ENCODE data around the gene RAPGEF2. TPM values are rescaled to one million over a fixed set of nuclear protein-coding genes. Genes with fewer than 3 reads are reported as not detected.
A peak's percentile ranks its signal among the peaks of the same experiment; 100 is the strongest.
"Not testable (repeated sequence)": the region's sequence is repeated elsewhere in the genome, so short reads cannot be mapped to it uniquely, and the experiment has no call there.

Gene RAPGEF2
- total and polyA plus RNA-seq, 9 donors, result 16.9 to 33.6 (median 22.7) TPM

DNA sequence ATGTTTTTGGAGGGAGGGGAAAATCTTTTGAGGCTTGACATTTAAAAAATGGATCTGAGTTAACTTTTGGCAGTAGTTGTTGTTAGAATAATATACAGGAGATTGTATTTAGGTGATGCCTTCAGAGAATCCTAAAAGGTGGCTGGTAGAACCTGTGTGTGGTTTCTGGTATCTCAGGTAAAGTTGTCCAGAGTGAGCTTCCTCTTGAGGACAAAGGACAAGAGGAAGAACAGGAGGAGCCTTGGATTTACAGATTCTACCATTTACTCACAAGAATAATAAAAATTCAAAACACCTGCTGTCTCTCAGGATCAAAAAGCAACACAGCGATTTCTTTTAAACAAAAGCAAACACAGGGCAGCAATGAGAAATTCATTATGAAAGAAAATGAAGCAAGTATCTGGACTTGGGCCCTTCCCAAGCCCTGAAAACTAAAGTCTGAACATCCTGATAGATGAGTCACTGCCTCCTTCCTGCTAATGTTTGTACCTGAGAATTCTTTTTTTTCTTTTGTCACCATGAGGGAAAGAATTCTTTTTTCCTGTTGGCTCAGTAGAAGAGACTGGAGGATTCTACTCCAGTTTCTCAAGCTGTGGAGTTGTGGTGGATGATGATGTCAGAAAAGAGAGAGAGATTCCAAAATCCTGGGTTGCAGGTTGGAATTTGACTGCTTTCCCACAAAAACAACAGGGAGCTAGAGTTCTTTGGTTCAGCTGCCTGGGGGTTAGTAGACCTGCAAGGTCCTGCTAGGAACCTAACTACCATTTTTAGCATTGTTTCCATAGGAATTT lies 31.5 kb upstream of the RAPGEF2 start:
- H3K4me3 ChIP-seq (ENCODE audit: low read length), result no peak overlapping the region
- WGBS (ENCODE audit: insufficient coverage), result no CpG with 5 or more reads among the region's 1 CpG
- DNase-seq, result no peak
- no peak overlapping the region for H3K27ac ChIP-seq (ENCODE audit: low read length)
- H3K4me1 ChIP-seq (ENCODE audit: control insufficient read depth, insufficient read depth, low read length), result no peaks in the 10 kb centered on the region
- H3K27me3 ChIP-seq (ENCODE audit: control insufficient read depth, insufficient read depth, low read length), result no peaks in the 10 kb centered on the region
- no peaks in the 10 kb centered on the region for H3K36me3 ChIP-seq (ENCODE audit: control insufficient read depth, insufficient read depth, low read length)
- H3K9me3 ChIP-seq (replicated peaks; ENCODE audit: control insufficient read depth, low read depth, low read length), result no peaks in the 10 kb centered on the region

DNA sequence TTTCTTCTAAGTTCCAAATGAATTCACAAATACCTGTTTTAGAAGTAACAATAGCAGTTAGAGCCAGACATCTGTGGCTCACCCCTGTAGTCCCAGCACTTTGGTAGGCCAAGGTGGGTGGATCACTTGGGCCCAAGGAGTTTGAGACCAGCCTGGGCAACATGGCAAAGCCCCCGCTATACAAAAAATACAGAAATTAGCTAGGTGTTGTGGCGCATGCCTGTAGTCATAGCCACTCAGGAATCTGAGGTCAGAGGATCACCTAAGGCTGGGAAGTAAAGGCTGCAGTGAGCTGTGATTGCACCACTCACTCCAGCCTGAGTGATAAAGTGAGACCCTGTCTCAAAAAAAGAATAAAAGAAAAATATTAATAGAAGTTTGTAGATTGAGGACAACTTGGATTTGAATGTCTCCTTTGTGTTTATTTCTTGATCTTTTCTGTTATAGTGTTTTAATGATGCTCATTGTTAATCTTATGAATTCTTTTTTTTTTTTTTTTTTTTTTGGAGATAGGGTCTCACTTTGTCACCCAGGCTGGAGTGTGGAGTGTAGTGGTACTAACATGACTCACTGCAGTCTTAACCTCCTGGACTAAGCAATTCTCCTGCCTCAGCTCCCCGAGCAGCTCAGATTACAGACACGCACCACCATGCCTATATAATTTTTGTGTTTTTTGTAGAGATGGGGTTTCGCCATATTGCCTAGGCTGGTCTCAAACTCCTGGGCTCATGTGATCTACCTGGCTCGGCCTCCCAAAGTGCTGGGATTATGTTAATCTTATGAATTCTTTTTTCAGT lies 30.7 kb upstream of the RAPGEF2 start:
- no peaks in the 10 kb centered on the region for H3K27me3 ChIP-seq (ENCODE audit: control insufficient read depth, insufficient read depth, low read length)
- no peaks in the 10 kb centered on the region for H3K9me3 ChIP-seq (replicated peaks; ENCODE audit: control insufficient read depth, low read depth, low read length)
- H3K27ac ChIP-seq (ENCODE audit: low read length), result no peak overlapping the region
- H3K4me3 ChIP-seq (ENCODE audit: low read length), result no peak overlapping the region
- WGBS (ENCODE audit: insufficient coverage), result 100% methylated on average over 1 of the region's 6 CpGs
- no peaks in the 10 kb centered on the region for H3K4me1 ChIP-seq (ENCODE audit: control insufficient read depth, insufficient read depth, low read length)
- H3K36me3 ChIP-seq (ENCODE audit: control insufficient read depth, insufficient read depth, low read length), result no peaks in the 10 kb centered on the region
- no peak for DNase-seq

DNA sequence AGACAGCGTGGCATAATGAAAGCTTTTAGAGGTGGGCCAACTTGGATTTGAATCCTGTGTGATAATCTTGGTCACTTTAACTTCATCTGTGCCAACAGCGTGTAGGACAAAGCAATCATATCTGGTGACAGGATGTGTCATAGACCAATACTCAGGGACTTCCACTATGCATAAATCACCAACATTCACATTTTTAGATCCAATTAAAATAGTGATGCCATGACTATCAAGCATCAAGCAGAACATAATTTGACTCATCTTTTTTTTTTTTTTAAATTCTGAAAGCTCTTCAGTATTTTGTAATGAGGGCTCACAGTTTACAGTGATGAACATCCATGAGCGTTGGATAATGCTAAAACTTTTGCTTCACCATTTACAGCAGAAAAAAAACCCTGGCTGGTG lies 27.3 kb upstream of the RAPGEF2 start:
- H3K27me3 ChIP-seq (ENCODE audit: control insufficient read depth, insufficient read depth, low read length), result no peaks in the 10 kb centered on the region
- H3K4me1 ChIP-seq (ENCODE audit: control insufficient read depth, insufficient read depth, low read length), result no peaks in the 10 kb centered on the region
- no peak overlapping the region for H3K27ac ChIP-seq (ENCODE audit: low read length)
- H3K36me3 ChIP-seq (ENCODE audit: control insufficient read depth, insufficient read depth, low read length), result no peaks in the 10 kb centered on the region
- no peaks in the 10 kb centered on the region for H3K9me3 ChIP-seq (replicated peaks; ENCODE audit: control insufficient read depth, low read depth, low read length)
- no peak overlapping the region for H3K4me3 ChIP-seq (ENCODE audit: low read length)
- DNase-seq, result no peak
- 63% methylated on average over 2 of the region's 3 CpGs for WGBS (ENCODE audit: insufficient coverage)

DNA sequence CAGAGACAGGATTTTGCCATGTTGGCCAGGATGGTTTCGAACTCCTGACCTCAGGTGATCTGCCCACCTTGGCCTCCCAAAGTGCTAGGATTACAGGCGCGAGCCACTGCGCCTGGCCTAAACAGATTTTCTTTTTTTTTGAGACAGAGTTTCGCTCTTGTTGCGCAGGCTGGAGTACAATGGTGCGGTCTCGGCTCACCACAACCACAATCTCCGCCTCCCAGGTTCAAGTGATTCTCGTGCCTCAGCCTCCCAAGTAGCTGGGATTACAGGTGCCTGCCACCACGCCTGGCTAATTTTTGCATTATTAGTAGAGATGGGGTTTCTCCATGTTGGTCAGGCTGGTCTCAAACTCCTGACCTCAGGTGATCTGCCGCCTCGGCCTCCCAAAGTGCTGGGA lies 25.9 kb upstream of the RAPGEF2 start:
- WGBS (ENCODE audit: insufficient coverage), result 99% methylated on average over 8 of the region's 13 CpGs
- H3K27ac ChIP-seq (ENCODE audit: low read length); H3K9me3 ChIP-seq (replicated peaks; ENCODE audit: control insufficient read depth, low read depth, low read length); DNase-seq; H3K4me1 ChIP-seq (ENCODE audit: control insufficient read depth, insufficient read depth, low read length); H3K4me3 ChIP-seq (ENCODE audit: low read length); H3K27me3 ChIP-seq (ENCODE audit: control insufficient read depth, insufficient read depth, low read length); H3K36me3 ChIP-seq (ENCODE audit: control insufficient read depth, insufficient read depth, low read length): not testable (repeated sequence)

DNA sequence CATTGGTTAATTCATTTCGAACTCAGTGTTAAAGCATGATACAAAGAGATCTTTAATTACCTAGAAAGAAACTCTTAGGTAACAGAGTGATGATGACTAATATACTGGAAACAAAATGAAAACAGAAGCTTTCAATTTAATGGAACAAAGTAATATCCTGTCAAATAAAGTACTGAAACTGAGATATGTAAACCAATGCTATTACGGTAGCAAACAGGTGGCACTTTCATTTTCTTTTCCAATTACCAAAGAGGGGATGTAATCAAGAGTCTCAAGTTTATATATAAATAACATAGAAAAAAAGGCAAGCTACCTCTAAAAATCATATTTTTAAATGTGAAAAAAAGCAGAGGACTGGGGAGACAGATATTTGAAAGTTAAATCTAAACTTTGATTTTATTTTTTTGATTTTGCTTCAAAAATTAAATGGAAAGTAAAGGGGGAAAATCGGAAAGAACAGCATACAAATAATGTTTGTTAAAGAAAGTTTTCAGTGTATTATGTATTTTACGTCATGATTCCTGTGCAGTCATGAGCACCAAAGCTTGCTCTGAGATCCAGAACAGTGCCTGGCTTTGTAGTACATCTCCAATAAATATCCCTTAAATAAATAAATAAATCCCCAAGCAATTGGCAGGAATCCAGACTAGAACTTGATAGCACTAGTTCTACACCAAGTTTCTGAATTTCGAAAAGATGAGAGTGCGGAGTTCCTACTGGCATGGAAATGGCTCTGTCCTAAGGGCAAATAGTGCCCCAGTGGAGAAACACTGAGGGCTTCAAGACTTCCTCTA lies 25.0 kb upstream of the RAPGEF2 start:
- no peaks in the 10 kb centered on the region for H3K4me1 ChIP-seq (ENCODE audit: control insufficient read depth, insufficient read depth, low read length)
- peak; percentile 25 for DNase-seq
- no CpG with 5 or more reads among the region's 6 CpGs for WGBS (ENCODE audit: insufficient coverage)
- H3K9me3 ChIP-seq (replicated peaks; ENCODE audit: control insufficient read depth, low read depth, low read length), result no peaks in the 10 kb centered on the region
- H3K36me3 ChIP-seq (ENCODE audit: control insufficient read depth, insufficient read depth, low read length), result no peaks in the 10 kb centered on the region
- no peaks in the 10 kb centered on the region for H3K27me3 ChIP-seq (ENCODE audit: control insufficient read depth, insufficient read depth, low read length)
- no peak overlapping the region for H3K4me3 ChIP-seq (ENCODE audit: low read length)
- H3K27ac ChIP-seq (ENCODE audit: low read length), result no peak overlapping the region

DNA sequence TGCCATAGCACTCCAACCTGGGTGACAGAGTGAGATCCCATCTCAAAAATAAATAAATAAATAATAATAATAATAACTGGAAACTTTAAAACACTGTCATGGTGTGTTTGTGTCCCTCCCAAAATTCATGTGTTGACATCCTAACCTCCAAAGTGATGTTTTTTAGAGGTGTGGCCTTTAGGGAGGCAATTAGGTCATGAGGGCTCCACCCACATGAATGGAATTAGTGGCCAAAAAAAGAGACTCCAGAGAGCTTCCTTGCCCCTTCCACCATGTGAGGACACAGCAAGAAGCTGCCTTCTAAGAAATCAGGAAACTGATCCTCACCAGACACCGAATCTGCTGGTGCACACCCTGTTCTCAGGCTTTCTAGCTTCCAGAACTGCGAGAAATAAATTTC lies 23.8 kb upstream of the RAPGEF2 start:
- 86% methylated on average over 2 of the region's 2 CpGs for WGBS (ENCODE audit: insufficient coverage)
- H3K27ac ChIP-seq (ENCODE audit: low read length), result no peak overlapping the region

DNA sequence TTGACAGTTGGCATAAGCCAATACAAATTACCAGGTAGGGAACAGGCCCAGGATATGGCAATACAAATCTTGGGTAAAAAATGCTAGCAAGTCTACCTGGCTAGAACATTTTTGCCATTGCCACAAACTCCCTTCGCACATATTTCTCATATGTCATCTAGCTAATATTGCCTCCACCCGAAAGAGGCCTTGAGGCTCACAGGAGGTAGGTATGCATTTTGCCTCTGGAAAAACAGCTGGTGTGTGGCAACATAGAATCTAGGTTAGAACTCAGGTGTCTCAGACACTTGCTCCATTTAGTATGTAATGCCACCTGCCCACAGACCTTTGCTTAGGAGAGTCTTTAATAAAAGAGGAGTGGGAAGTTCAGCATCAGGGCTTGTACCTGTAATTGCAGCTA lies 16.3 kb upstream of the RAPGEF2 start:
- no peaks in the 10 kb centered on the region for H3K27me3 ChIP-seq (ENCODE audit: control insufficient read depth, insufficient read depth, low read length)
- H3K4me1 ChIP-seq (ENCODE audit: control insufficient read depth, insufficient read depth, low read length), result no peaks in the 10 kb centered on the region
- no peaks in the 10 kb centered on the region for H3K9me3 ChIP-seq (replicated peaks; ENCODE audit: control insufficient read depth, low read depth, low read length)
- WGBS (ENCODE audit: insufficient coverage), result no CpG with 5 or more reads among the region's 2 CpGs
- DNase-seq, result no peak
- H3K36me3 ChIP-seq (ENCODE audit: control insufficient read depth, insufficient read depth, low read length), result no peaks in the 10 kb centered on the region
- no peak overlapping the region for H3K4me3 ChIP-seq (ENCODE audit: low read length)
- H3K27ac ChIP-seq (ENCODE audit: low read length), result no peak overlapping the region

More for the DNA sequence above, 23.8 kb upstream of the RAPGEF2 start:
- Histone ChIP-seq H3K4me1 (ENCODE audit: control insufficient read depth, insufficient read depth, low read length) (no peaks in the 10 kb centered on the region), H3K36me3 (ENCODE audit: control insufficient read depth, insufficient read depth, low read length) (no peaks in the 10 kb centered on the region), H3K27me3 (ENCODE audit: control insufficient read depth, insufficient read depth, low read length) (no peaks in the 10 kb centered on the region), H3K4me3 (ENCODE audit: low read length) (no peak overlapping the region), H3K9me3 (replicated peaks; ENCODE audit: control insufficient read depth, low read depth, low read length) (no peaks in the 10 kb centered on the region)
- DNase-seq, result no peak

DNA sequence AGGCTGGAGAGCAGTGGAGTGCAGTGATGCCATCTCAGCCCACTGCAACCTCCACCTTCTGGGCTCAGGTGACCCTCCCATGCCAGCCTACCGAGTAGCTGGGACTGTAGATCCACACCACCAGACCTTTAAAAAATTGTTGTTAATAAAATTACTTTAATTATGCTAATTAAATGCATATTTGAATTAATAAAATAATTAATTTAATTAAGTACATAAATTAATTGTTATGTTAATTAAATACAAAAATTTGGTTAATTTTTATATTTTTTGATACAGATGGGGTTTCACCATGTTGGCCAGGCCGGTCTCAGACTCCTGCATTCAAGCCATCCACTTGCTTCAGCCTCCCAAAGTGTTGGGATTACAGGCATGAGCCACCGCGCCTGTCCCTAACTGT lies 12.6 kb upstream of the RAPGEF2 start:
- Histone ChIP-seq H3K9me3 (replicated peaks; ENCODE audit: control insufficient read depth, low read depth, low read length) (no peaks in the 10 kb centered on the region), H3K27me3 (ENCODE audit: control insufficient read depth, insufficient read depth, low read length) (no peaks in the 10 kb centered on the region), H3K36me3 (ENCODE audit: control insufficient read depth, insufficient read depth, low read length) (no peaks in the 10 kb centered on the region), H3K4me1 (ENCODE audit: control insufficient read depth, insufficient read depth, low read length) (no peaks in the 10 kb centered on the region), H3K27ac (ENCODE audit: low read length) (no peak overlapping the region), H3K4me3 (ENCODE audit: low read length) (no peak overlapping the region)
- DNase-seq, result no peak
- WGBS (ENCODE audit: insufficient coverage), result 100% methylated on average over 1 of the region's 4 CpGs

DNA sequence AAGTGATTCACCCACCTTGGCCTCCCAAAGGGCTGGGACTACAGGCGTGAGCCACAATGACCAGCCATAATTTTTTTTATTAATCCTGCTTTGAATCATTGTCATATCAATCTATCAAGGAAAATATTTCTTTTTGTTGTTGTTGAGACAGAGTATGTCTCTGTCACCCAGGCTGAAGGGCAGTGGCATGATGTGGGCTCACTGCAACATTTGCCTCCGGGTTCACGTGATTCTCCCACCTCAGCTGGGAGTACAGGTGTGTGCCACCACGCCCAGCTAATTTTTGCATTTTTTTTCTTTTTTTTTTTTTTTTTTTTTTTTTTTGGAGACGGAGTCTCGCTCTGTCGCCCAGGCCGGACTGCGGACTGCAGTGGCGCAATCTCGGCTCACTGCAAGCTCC lies 8.7 kb upstream of the RAPGEF2 start:
- not testable (repeated sequence) for H3K27ac ChIP-seq (ENCODE audit: low read length); H3K36me3 ChIP-seq (ENCODE audit: control insufficient read depth, insufficient read depth, low read length); H3K27me3 ChIP-seq (ENCODE audit: control insufficient read depth, insufficient read depth, low read length); H3K4me1 ChIP-seq (ENCODE audit: control insufficient read depth, insufficient read depth, low read length); H3K9me3 ChIP-seq (replicated peaks; ENCODE audit: control insufficient read depth, low read depth, low read length); H3K4me3 ChIP-seq (ENCODE audit: low read length); DNase-seq
- whole genome bisulfite sequencing (ENCODE audit: insufficient coverage), result no CpG with 5 or more reads among the region's 11 CpGs

DNA sequence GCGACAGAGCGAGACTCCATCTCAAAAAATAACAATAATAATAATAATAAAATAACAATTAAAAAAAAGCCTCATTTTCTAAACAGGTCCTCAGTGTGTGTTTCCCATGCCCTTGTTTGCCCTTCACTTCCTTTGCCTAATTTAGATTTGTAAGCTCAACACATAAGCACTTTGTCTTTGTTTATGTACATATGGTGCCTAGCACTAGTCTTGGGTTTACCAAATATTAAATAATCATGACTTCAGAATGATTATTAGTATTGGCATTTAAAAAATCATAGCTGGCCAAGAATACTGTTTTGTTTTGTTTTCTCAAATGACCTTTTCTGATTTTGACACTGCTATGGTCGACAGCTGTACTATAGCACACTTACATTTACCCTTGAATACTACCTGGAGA lies 6.4 kb upstream of the RAPGEF2 start:
- H3K4me3 ChIP-seq (ENCODE audit: low read length), result no peak overlapping the region
- H3K9me3 ChIP-seq (replicated peaks; ENCODE audit: control insufficient read depth, low read depth, low read length), result no peaks in the 10 kb centered on the region
- H3K4me1 ChIP-seq (ENCODE audit: control insufficient read depth, insufficient read depth, low read length), result no peaks in the 10 kb centered on the region
- no peaks in the 10 kb centered on the region for H3K36me3 ChIP-seq (ENCODE audit: control insufficient read depth, insufficient read depth, low read length)
- no peak overlapping the region for H3K27ac ChIP-seq (ENCODE audit: low read length)
- peaks cover 3% of the 10 kb centered on the region for H3K27me3 ChIP-seq (ENCODE audit: control insufficient read depth, insufficient read depth, low read length)
- no peak for DNase-seq
- WGBS (ENCODE audit: insufficient coverage), result 44% methylated on average over 1 of the region's 3 CpGs
